Heart left ventricle (tissue), 16 donors: ENCODE data around the gene RPGRIP1. TPM values are rescaled to one million over a fixed set of nuclear protein-coding genes. Genes with fewer than 3 reads are reported as not detected.

Experiments
- ATAC-seq, 4 donors: fragments of 200-7000 bp; cut with Tn5 transposase; one replicate each; pipeline ENCODE4 v1.9.1; 2020 to 2022; ENCODE audit warnings: moderate library complexity in 4 of 4, mild to moderate bottlenecking in 3 of 4, moderate number of reproducible peaks in 1 of 4
- DNase-seq, 5 donors: peaks; one replicate each; pipeline ENCODE4 v3.0.0-alpha.2; 2020
- H3K27ac ChIP-seq, 12 donors: fragments of 200-600 bp; sonication (generic) in 4 of 12; one replicate each; pipeline versions ENCODE4 v1.5.0 to v1.8.0; 2016 to 2022; ENCODE audit warnings: mild to moderate bottlenecking in 2 of 12
- H3K27me3 ChIP-seq, 9 donors: fragments of 200-600 bp; sonication (generic) in 2 of 9; one replicate each; pipeline versions ENCODE4 v1.5.1 to v1.8.0; 2016 to 2022; ENCODE audit warnings: mild to moderate bottlenecking in 3 of 9
- H3K36me3 ChIP-seq, 9 donors: fragments of 200-600 bp; sonication (generic) in 2 of 9; one replicate each; pipeline versions ENCODE4 v1.5.0 to v1.8.0; 2018 to 2022; ENCODE audit warnings: mild to moderate bottlenecking in 2 of 9
- H3K4me1 ChIP-seq, 12 donors: fragments of 200-600 bp; sonication (generic) in 4 of 12; one replicate each; pipeline versions ENCODE4 v1.5.0 to v1.8.0; 2016 to 2022; ENCODE audit warnings: mild to moderate bottlenecking in 3 of 12
- H3K4me3 ChIP-seq, 12 donors: fragments of 200-600 bp; sonication (generic) in 4 of 12; one replicate each; pipeline versions ENCODE4 v1.5.0 to v1.8.0; 2017 to 2022; ENCODE audit warnings: mild to moderate bottlenecking in 9 of 12, moderate library complexity in 4 of 12
- H3K9me3 ChIP-seq, 12 donors: fragments of 200-600 bp; sonication (generic) in 4 of 12; one replicate each; pipeline versions ENCODE4 v1.5.0 to v1.8.0; 2016 to 2022; ENCODE audit warnings: mild to moderate bottlenecking in 1 of 12
- CTCF ChIP-seq, 12 donors: fragments of 200-600 bp; sonication (generic) in 4 of 12; IDR thresholded peaks; one replicate each; pipeline versions ENCODE4 v1.5.0 to v1.8.0; 2018 to 2022; ENCODE audit warnings: antibody characterized with exemption in 12 of 12, mild to moderate bottlenecking in 5 of 12
- POLR2A ChIP-seq, 2 donors: fragments of 450-650 bp; IDR thresholded peaks; one replicate each; pipeline ENCODE4 v1.6.1; 2017; ENCODE audit warnings: antibody characterized with exemption in 2 of 2, mild to moderate bottlenecking in 2 of 2, moderate library complexity in 2 of 2
- WGBS, 4 donors: extraction: QIAGEN DNeasy Blood & Tissue Kit in 2 of 4; methylation state at CpG; one replicate each; pipeline versions ENCODE4 v1.1.5 to v1.1.7; 2013 to 2018; 5-methylcytosine and 5-hydroxymethylcytosine counted together
- intact Hi-C, 10 donors: fragments of 100-400 bp; cut with DNase I; formaldehyde crosslinking; loops; one replicate each; pipeline versions ENCODE4 v1.11.1 to v1.14.2; 2022
- polyA plus RNA-seq, 2 donors: library from polyadenylated mRNA; stranded (reverse); fragments of 200-250 nt; gene quantifications; one replicate each; pipeline ENCODE4 v1.2.3, GENCODE V29; 2013
- total RNA-seq, 9 donors: library from RNA; depleted of rRNA in 2 of 9; stranded (reverse); fragments of >200 nt in 2 of 9; fragmentation: NEBNext Ultra II Directional in 3 of 9; extraction: Animal tissue kit (Norgen Biotek cat#: 25700) in 3 of 9; gene quantifications; one replicate each; pipeline versions ENCODE4 v1.1.0 to v1.2.4, GENCODE V29; 2016 to 2023
- donor health status: ischemic (EF 13 %, LVEDD 7.1; RV severe dilation, severe dysfunction).
- donor health status: healthy with polysubstance abuse.
- donor health status: DM: no; HTN: yes; CAD: no.
- donor health status: DM: no; HTN: no; CAD: no.
- donor health status: ischemic (EF 25% LVEDD 6.9; RV normal size, moderate dysfunction).
- donor health status: ischemic (EF 25% LVEDD 5.7; RV mildly dilated, moderate dysfunction).
- donor health status: healthy.
- donor health status: DM: yes; HTN: yes; CAD: no.
- donor health status: ischemic (EF 35%, LVEDD 5.7; RV mildly dilated, moderate dysfunction).
- donor health status: nonischemic (EF 11% LVEDD 7.7; RV severe dilation, severe dysfunction).
- donor health status: DM: yes; HTN: yes; CAD: no.
- donor health status: PGD.
- donor health status: ischemic (EF 29% LVEDD 5.4; RV normal size, mild dysfunction).
- donor health status: nonischemic (EF 23%, LVEDD 6.1; RV moderate dilation, normal function).

RPGRIP1 gene
- total and polyA plus RNA-seq, 11 donors: 0.12 to 0.81 (median 0.33) TPM; not detected in 1

GRCh38 chr14:21258889-21259787 is 20.7 kb upstream of the RPGRIP1 start:
- no peak for TF ChIP-seq CTCF (IDR thresholded peaks at IDR 0.05)
- TF ChIP-seq POLR2A (IDR thresholded peaks at IDR 0.05): no peak
- Histone ChIP-seq H3K4me1 (peaks cover 5 to 95% (median 83%) of the 10 kb centered on the region in 12 donors), H3K9me3 (no peaks in the 10 kb centered on the region), H3K27ac (no peak overlapping the region), H3K4me3 (no peak overlapping the region), H3K36me3 (peaks cover 0 to 99% (median 92%) of the 10 kb centered on the region in 9 donors), H3K27me3 (no peaks in the 10 kb centered on the region)
- DNase-seq (no peak), ATAC-seq (no peak)
- intact Hi-C loops: loop anchor here in 1 of 10 donors (10.0 kb wide), 1 partner anchor 126 kb away; the partner anchor contains the start of gene SUPT16H
- WGBS, 4 donors: 57 to 65% (median 62%) methylated on average over 5 of the region's 5 CpGs

DNA sequence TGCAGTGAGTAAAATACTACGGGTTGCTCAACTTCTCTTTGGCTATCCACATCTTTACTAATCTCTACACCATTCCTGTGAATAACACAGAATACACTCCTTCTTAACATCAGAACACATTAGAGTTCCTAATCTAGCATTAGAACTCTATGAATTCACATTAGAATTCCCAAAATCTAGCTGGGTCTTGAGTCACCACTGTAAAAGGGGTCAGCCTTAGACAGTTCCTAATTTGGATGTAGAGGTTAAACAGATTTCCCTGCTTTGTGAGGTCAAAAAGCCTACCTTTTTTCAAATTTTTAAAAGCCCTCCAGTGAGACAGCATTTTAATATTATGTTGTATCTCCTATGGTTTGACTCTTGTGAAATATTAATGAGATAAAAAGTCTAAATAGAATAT is 18.1 kb upstream of the RPGRIP1 start:
- TF ChIP-seq CTCF (IDR thresholded peaks at IDR 0.05) (no peak), POLR2A (IDR thresholded peaks at IDR 0.05) (no peak)
- no peak overlapping the region for H3K4me3 ChIP-seq
- no peak overlapping the region for H3K27ac ChIP-seq
- intact Hi-C loops: loop anchor here in 6 of 10 donors (5.0 to 10.0 kb wide), 5 partner anchors 35 to 173 kb away; partner anchors contain the start of gene SUPT16H (in 3 of the 6)
- ATAC-seq: no peak
- H3K9me3 ChIP-seq: no peaks in the 10 kb centered on the region
- no peaks in the 10 kb centered on the region for H3K27me3 ChIP-seq
- WGBS, 4 donors: 39 to 55% (median 50%) methylated on average over 1 of the region's 1 CpG
- H3K4me1 ChIP-seq: peaks cover 8 to 96% (median 87%) of the 10 kb centered on the region in 12 donors
- H3K36me3 ChIP-seq: peaks cover 0 to 100% (median 97%) of the 10 kb centered on the region in 9 donors
- DNase-seq: no peak

GRCh38 chr14:21262410-21262809 is 17.5 kb upstream of the RPGRIP1 start:
- DNase-seq (no peak), ATAC-seq (no peak)
- intact Hi-C loops: loop anchor here in 6 of 10 donors (5.0 to 10.0 kb wide), 5 partner anchors 35 to 172 kb away; partner anchors contain the start of gene SUPT16H (in 3 of the 6)
- WGBS, 4 donors: 39 to 56% (median 41%) methylated on average over 3 of the region's 3 CpGs
- H3K4me3 ChIP-seq: no peak overlapping the region
- no peaks in the 10 kb centered on the region for H3K9me3 ChIP-seq
- peak overlapping the region in 1 of 12 donors; percentile 11 for H3K27ac ChIP-seq
- TF ChIP-seq POLR2A (IDR thresholded peaks at IDR 0.05) (no peak), CTCF (IDR thresholded peaks at IDR 0.05) (no peak)
- peaks cover 0 to 98% (median 92%) of the 10 kb centered on the region in 9 donors for H3K36me3 ChIP-seq
- no peaks in the 10 kb centered on the region for H3K27me3 ChIP-seq
- peaks cover 8 to 96% (median 85%) of the 10 kb centered on the region in 12 donors for H3K4me1 ChIP-seq
